Mesendoderm (in vitro differentiated cells): ENCODE results near the gene PTPRG.

Experiments used
- DNase-seq: peaks from one replicate; pipeline ENCODE4 v3.0.0; 2013
- H2AK5ac ChIP-seq: 2 replicates; pipeline ENCODE4 v1.6.1; 2013; ENCODE audit warnings: low read length, inconsistent platforms
- H2BK120ac ChIP-seq: 2 replicates; pipeline ENCODE4 v1.6.1; 2013; ENCODE audit warnings: low read depth, mild to moderate bottlenecking, low read length, moderate library complexity, mixed read lengths
- H2BK15ac ChIP-seq: replicated peaks from 2 replicates; pipeline ENCODE4 v1.6.1; 2013; ENCODE audit warnings: low read depth, mild to moderate bottlenecking, moderate library complexity
- H2BK5ac ChIP-seq: 2 replicates; pipeline ENCODE4 v1.6.1; 2013; ENCODE audit warnings: low read length, inconsistent platforms
- H3K18ac ChIP-seq: 2 replicates; pipeline ENCODE4 v1.6.1; 2013; ENCODE audit warnings: mild to moderate bottlenecking, low read length, mixed read lengths
- H3K23ac ChIP-seq: one replicate; pipeline ENCODE4 v1.6.1; 2013; ENCODE audit warnings: low read length
- H3K27ac ChIP-seq: 2 replicates; pipeline ENCODE4 v1.5.1; 2013; ENCODE audit warnings: low read depth, mild to moderate bottlenecking, inconsistent platforms, low read length, moderate library complexity
- H3K27me3 ChIP-seq: 2 replicates; pipeline ENCODE4 v1.6.1; 2013; ENCODE audit warnings: low read length, control low read depth, mild to moderate bottlenecking, inconsistent platforms; ENCODE audit not compliant: insufficient read depth, poor library complexity
- H3K36me3 ChIP-seq: 2 replicates; pipeline ENCODE4 v1.6.1; 2013; ENCODE audit warnings: low read length, inconsistent platforms; ENCODE audit not compliant: control insufficient read depth, insufficient read depth
- H3K4ac ChIP-seq: one replicate; pipeline ENCODE4 v1.6.1; 2013; ENCODE audit warnings: low read depth, mild to moderate bottlenecking, low read length, moderate library complexity
- H3K4me1 ChIP-seq: 2 replicates; pipeline ENCODE4 v1.6.1; 2013; ENCODE audit warnings: low read depth, low read length, inconsistent platforms; ENCODE audit not compliant: control insufficient read depth
- H3K4me2 ChIP-seq: 2 replicates; pipeline ENCODE4 v1.6.1; 2013; ENCODE audit warnings: low read length
- H3K4me3 ChIP-seq: 2 replicates; pipeline ENCODE4 v1.5.1; 2013; ENCODE audit warnings: mild to moderate bottlenecking, low read length
- H3K56ac ChIP-seq: one replicate; pipeline ENCODE4 v1.6.1; 2013; ENCODE audit warnings: low read length
- H3K79me1 ChIP-seq: 2 replicates; pipeline ENCODE4 v1.6.1; 2013; ENCODE audit warnings: low read length, inconsistent platforms
- H3K79me2 ChIP-seq: 2 replicates; pipeline ENCODE4 v1.6.1; 2013; ENCODE audit warnings: mild to moderate bottlenecking, low read length; ENCODE audit not compliant: control insufficient read depth, insufficient read depth
- H3K9ac ChIP-seq: 2 replicates; pipeline ENCODE4 v1.6.1; 2013; ENCODE audit warnings: low read length, inconsistent platforms
- H4K5ac ChIP-seq: one replicate; pipeline ENCODE4 v1.6.1; 2013; ENCODE audit warnings: low read length
- H4K8ac ChIP-seq: one replicate; pipeline ENCODE4 v1.6.1; 2013; ENCODE audit warnings: low read depth, mild to moderate bottlenecking, control low read depth, low read length, moderate library complexity
- WGBS: extraction: QIAGEN DNeasy Blood & Tissue Kit; methylation state at CpG from one replicate; pipeline ENCODE4 v1.1.7; 2013; ENCODE audit warnings: low lambda C conversion rate, missing lambda C conversion rate; ENCODE audit not compliant: insufficient coverage; ENCODE audit errors: extremely low coverage; 5-methylcytosine and 5-hydroxymethylcytosine counted together

Gene PTPRG

DNA sequence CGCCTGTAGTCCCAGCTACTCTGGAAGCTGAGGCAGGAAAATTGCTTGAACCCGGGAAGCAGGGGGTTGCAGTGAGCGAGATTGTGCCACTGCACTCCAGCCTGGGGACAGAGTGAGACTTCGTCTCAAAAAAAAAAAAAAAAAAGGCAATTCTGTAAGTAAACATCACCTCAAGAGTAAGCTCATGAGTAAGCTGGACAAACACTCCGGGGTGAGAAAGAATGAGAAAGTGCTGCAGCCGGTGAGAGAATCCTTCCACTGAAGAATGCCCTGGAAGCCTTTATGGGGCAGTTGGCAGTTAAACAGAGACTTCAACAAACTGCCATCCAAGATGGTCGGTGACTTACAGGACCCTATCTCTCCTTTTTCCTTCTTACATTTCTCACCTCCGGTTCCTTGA is 764.5 kb downstream of the PTPRG start:
- WGBS: no CpG with 5 or more reads among the region's 8 CpGs
- H3K79me1 ChIP-seq: no peaks in the 10 kb centered on the region

DNA sequence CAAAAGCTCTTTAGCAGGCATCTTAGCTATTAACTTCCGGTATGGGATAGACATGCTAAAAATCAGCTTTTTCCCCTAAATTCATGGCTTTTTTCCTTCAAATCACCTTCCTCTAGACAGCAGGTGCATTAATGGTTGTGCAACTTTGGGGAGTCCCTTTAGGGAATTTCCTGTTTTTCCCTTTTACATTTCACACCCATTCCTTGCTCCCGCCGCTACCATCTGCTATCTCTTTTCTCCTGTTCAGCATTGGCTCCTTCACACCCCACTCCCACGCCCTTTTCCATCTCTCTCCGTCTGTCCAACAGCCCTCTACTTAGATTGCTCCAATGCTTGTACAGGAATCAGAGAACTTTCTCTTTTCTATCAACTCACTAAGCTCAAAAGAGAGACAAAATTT is 768.6 kb downstream of the PTPRG start:
- Histone ChIP-seq H4K8ac (no peak overlapping the region), H3K27me3 (no peaks in the 10 kb centered on the region), H3K4me1 (no peaks in the 10 kb centered on the region), H3K18ac (no peak overlapping the region), H3K4me3 (no peak overlapping the region), H3K9ac (no peak overlapping the region), H3K36me3 (no peaks in the 10 kb centered on the region), H3K56ac (no peak overlapping the region), H2AK5ac (no peak overlapping the region), H2BK120ac (no peak overlapping the region), H2BK15ac (no peak overlapping the region), H3K23ac (no peak overlapping the region), H3K79me1 (no peaks in the 10 kb centered on the region), H3K4me2 (no peak overlapping the region), H3K4ac (no peak overlapping the region), H3K27ac (no peak overlapping the region), H3K79me2 (no peaks in the 10 kb centered on the region), H2BK5ac (no peak overlapping the region), H4K5ac (no peak overlapping the region)
- no peak for DNase-seq
- no CpG with 5 or more reads among the region's 5 CpGs for WGBS

More for the DNA sequence above, 764.5 kb downstream of the PTPRG start:
- no peak overlapping the region for H3K18ac ChIP-seq
- H3K27ac ChIP-seq: no peak overlapping the region
- H3K4me2 ChIP-seq: no peak overlapping the region
- H4K8ac ChIP-seq: no peak overlapping the region
- H4K5ac ChIP-seq: no peak overlapping the region
- H2BK15ac ChIP-seq: no peak overlapping the region
- no peaks in the 10 kb centered on the region for H3K79me2 ChIP-seq
- no peak overlapping the region for H2BK5ac ChIP-seq
- H2AK5ac ChIP-seq: no peak overlapping the region
- H3K27me3 ChIP-seq: no peaks in the 10 kb centered on the region
- H3K36me3 ChIP-seq: no peaks in the 10 kb centered on the region
- no peaks in the 10 kb centered on the region for H3K4me1 ChIP-seq
- no peak overlapping the region for H3K4ac ChIP-seq
- no peak overlapping the region for H3K56ac ChIP-seq
- H3K4me3 ChIP-seq: no peak overlapping the region
- H2BK120ac ChIP-seq: no peak overlapping the region
- DNase-seq: no peak
- no peak overlapping the region for H3K9ac ChIP-seq
- H3K23ac ChIP-seq: no peak overlapping the region

GRCh38 chr3:62332017-62332416 is 770.6 kb downstream of the PTPRG start:
- no peak for DNase-seq
- H4K8ac ChIP-seq: no peak overlapping the region
- H2BK120ac ChIP-seq: no peak overlapping the region
- no peak overlapping the region for H2BK15ac ChIP-seq
- H3K4me3 ChIP-seq: no peak overlapping the region
- H3K23ac ChIP-seq: no peak overlapping the region
- no peak overlapping the region for H3K27ac ChIP-seq
- H3K4ac ChIP-seq: no peak overlapping the region
- H3K27me3 ChIP-seq: no peaks in the 10 kb centered on the region
- WGBS: no CpG with 5 or more reads among the region's 1 CpG
- no peak overlapping the region for H2BK5ac ChIP-seq
- H3K79me1 ChIP-seq: no peaks in the 10 kb centered on the region
- H3K4me2 ChIP-seq: no peak overlapping the region
- H3K18ac ChIP-seq: no peak overlapping the region
- no peak overlapping the region for H3K9ac ChIP-seq
- H3K56ac ChIP-seq: no peak overlapping the region
- no peak overlapping the region for H2AK5ac ChIP-seq
- H4K5ac ChIP-seq: no peak overlapping the region
- H3K4me1 ChIP-seq: no peaks in the 10 kb centered on the region
- H3K79me2 ChIP-seq: no peaks in the 10 kb centered on the region
- H3K36me3 ChIP-seq: no peaks in the 10 kb centered on the region

DNA sequence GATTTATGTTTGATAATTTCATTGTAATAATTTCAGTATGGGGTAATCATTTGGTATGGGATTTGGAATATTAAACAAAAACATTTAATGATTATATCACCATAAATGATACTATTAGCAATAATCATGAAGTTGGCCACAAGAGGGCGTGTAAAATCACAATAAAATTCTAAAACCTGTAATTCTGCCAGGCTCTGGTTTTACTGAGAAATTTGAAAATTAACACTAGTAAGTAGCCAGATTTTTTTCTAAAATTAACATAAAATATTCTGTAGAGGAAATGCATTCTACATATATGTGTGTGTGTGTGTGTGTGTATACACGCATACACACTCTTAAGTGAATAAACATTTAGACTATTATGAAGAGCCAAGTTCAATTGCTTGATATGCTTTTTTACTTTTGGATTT is 771.5 kb downstream of the PTPRG start:
- peak; percentile 12 for DNase-seq
- no peak overlapping the region for H2AK5ac ChIP-seq
- H3K4me1 ChIP-seq: no peaks in the 10 kb centered on the region

GRCh38 chr3:62335196-62335595 is 773.8 kb downstream of the PTPRG start:
- Histone ChIP-seq H3K4ac (no peak overlapping the region), H3K27ac (no peak overlapping the region), H3K79me2 (no peaks in the 10 kb centered on the region), H4K5ac (no peak overlapping the region), H2BK5ac (no peak overlapping the region), H3K4me3 (no peak overlapping the region), H2BK120ac (no peak overlapping the region), H3K18ac (no peak overlapping the region), H3K23ac (no peak overlapping the region), H3K27me3 (no peaks in the 10 kb centered on the region), H4K8ac (no peak overlapping the region), H3K9ac (no peak overlapping the region), H3K4me1 (no peaks in the 10 kb centered on the region), H3K56ac (no peak overlapping the region), H3K4me2 (no peak overlapping the region), H3K79me1 (no peaks in the 10 kb centered on the region), H2BK15ac (no peak overlapping the region), H3K36me3 (no peaks in the 10 kb centered on the region), H2AK5ac (no peak overlapping the region)
- no peak for DNase-seq
- WGBS: no CpG with 5 or more reads among the region's 3 CpGs

More for the DNA sequence above, 771.5 kb downstream of the PTPRG start:
- Histone ChIP-seq H3K4ac (no peak overlapping the region), H3K27ac (no peak overlapping the region), H3K79me1 (no peaks in the 10 kb centered on the region), H3K56ac (no peak overlapping the region), H3K18ac (no peak overlapping the region), H2BK5ac (no peak overlapping the region), H3K36me3 (no peaks in the 10 kb centered on the region), H3K4me2 (no peak overlapping the region), H2BK15ac (no peak overlapping the region), H3K79me2 (no peaks in the 10 kb centered on the region), H3K27me3 (no peaks in the 10 kb centered on the region), H4K8ac (no peak overlapping the region), H3K23ac (no peak overlapping the region), H2BK120ac (no peak overlapping the region), H3K4me3 (no peak overlapping the region), H4K5ac (no peak overlapping the region), H3K9ac (no peak overlapping the region)
- no CpG with 5 or more reads among the region's 2 CpGs for WGBS

DNA sequence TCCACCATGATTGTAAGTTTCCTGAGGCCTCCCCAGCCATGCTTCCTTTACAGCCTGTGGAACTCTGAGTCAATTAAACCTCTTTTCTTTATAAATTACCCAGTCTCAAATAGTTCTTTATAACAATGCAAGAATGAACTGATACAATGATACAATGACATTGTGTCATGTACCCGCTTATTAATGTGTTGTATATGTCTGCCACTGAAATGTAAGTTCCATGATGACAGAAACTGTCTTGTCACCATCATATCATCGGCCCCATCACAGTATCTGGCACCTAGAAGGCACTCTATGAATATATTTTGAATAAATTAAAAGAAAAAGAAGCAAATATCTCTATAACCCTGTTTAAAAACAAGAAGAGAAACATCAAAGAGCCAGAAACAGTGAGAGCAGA is 782.4 kb downstream of the PTPRG start:
- Histone ChIP-seq H2BK5ac (no peak overlapping the region), H2BK120ac (no peak overlapping the region), H4K5ac (no peak overlapping the region), H3K4me2 (no peak overlapping the region), H3K4ac (no peak overlapping the region), H3K27ac (no peak overlapping the region), H3K79me2 (no peaks in the 10 kb centered on the region), H3K27me3 (no peaks in the 10 kb centered on the region), H4K8ac (no peak overlapping the region), H3K36me3 (no peaks in the 10 kb centered on the region), H2AK5ac (no peak overlapping the region), H3K9ac (no peak overlapping the region), H3K79me1 (no peaks in the 10 kb centered on the region), H3K56ac (no peak overlapping the region), H3K4me1 (no peaks in the 10 kb centered on the region), H3K4me3 (no peak overlapping the region), H2BK15ac (no peak overlapping the region), H3K23ac (no peak overlapping the region), H3K18ac (no peak overlapping the region)
- no CpG with 5 or more reads among the region's 2 CpGs for WGBS
- no peak for DNase-seq
